Measurements from ENCODE around the gene BCKDHB.

- TF ChIP-seq, protein P1, sequence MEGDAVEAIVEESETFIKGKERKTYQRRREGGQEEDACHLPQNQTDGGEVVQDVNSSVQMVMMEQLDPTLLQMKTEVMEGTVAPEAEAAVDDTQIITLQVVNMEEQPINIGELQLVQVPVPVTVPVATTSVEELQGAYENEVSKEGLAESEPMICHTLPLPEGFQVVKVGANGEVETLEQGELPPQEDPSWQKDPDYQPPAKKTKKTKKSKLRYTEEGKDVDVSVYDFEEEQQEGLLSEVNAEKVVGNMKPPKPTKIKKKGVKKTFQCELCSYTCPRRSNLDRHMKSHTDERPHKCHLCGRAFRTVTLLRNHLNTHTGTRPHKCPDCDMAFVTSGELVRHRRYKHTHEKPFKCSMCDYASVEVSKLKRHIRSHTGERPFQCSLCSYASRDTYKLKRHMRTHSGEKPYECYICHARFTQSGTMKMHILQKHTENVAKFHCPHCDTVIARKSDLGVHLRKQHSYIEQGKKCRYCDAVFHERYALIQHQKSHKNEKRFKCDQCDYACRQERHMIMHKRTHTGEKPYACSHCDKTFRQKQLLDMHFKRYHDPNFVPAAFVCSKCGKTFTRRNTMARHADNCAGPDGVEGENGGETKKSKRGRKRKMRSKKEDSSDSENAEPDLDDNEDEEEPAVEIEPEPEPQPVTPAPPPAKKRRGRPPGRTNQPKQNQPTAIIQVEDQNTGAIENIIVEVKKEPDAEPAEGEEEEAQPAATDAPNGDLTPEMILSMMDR (IDR thresholded peaks at IDR 0.05) = no peak
- TF ChIP-seq POLR2AphosphoS5 (IDR thresholded peaks at IDR 0.05) = no peak
- TF ChIP-seq POLR2A (IDR thresholded peaks at IDR 0.05) = no peak
These were observed 148.2 kb downstream of the BCKDHB start for GRCh38 chr6:80254716-80255115.

All from upper lobe of left lung (tissue), 4 donors.